Natural killer cell (primary cell): Measurements from ENCODE around the gene AKR1C1. TPM values are rescaled to one million over a fixed set of nuclear protein-coding genes. Genes with fewer than 3 reads are reported as not detected.
"Not testable (repeated sequence)": the region's sequence is repeated elsewhere in the genome, so short reads cannot be mapped to it uniquely, and the experiment has no call there.

Experiments
- ATAC-seq, 3 donors: fragments of 150-1000 bp in 2 of 3; fragments of 200-7000 bp in 1 of 3; cut with Tn5 transposase; 1 replicate in 1 of 3; 2 replicates in 2 of 3; pipeline ENCODE4 v1.10.0; 2021; ENCODE audit warnings: mild to moderate bottlenecking in 2 of 3, moderate library complexity in 2 of 3
- DNase-seq, 2 donors: peaks; one replicate each; pipeline versions ENCODE4 v3.0.0 to v3.0.0-alpha.2; 2013 to 2021; ENCODE audit warnings: mixed read lengths in 1 of 2
- H3K27ac ChIP-seq: one replicate; pipeline ENCODE4 v1.5.1; 2013; ENCODE audit warnings: mild to moderate bottlenecking, low read length
- H3K27me3 ChIP-seq: one replicate; pipeline ENCODE4 v1.6.1; 2013; ENCODE audit warnings: low read length; ENCODE audit not compliant: control insufficient read depth, insufficient read depth
- H3K36me3 ChIP-seq: one replicate; pipeline ENCODE4 v1.6.1; 2013; ENCODE audit warnings: low read length; ENCODE audit not compliant: control insufficient read depth, insufficient read depth
- H3K4me1 ChIP-seq: one replicate; pipeline ENCODE4 v1.6.1; 2013; ENCODE audit warnings: low read length; ENCODE audit not compliant: control insufficient read depth, insufficient read depth
- H3K4me3 ChIP-seq: one replicate; pipeline ENCODE4 v1.5.1; 2013; ENCODE audit warnings: low read length
- H3K9me3 ChIP-seq: one replicate; pipeline ENCODE4 v1.6.1; 2013; ENCODE audit warnings: low read length; ENCODE audit not compliant: control insufficient read depth, insufficient read depth
- H3K27ac Mint-ChIP-seq, 2 donors: one replicate each; pipeline ENCODE4 v1.8.0; 2022; ENCODE audit warnings: mild to moderate bottlenecking in 2 of 2, mixed read lengths in 2 of 2, moderate library complexity in 1 of 2
- H3K27me3 Mint-ChIP-seq, 2 donors: one replicate each; pipeline ENCODE4 v1.8.0; 2022; ENCODE audit warnings: low read depth in 2 of 2, mixed read lengths in 2 of 2
- H3K36me3 Mint-ChIP-seq: one replicate; pipeline ENCODE4 v1.8.0; 2022; ENCODE audit warnings: mixed read lengths
- H3K4me1 Mint-ChIP-seq, 2 donors: one replicate each; pipeline ENCODE4 v1.8.0; 2022; ENCODE audit warnings: mixed read lengths in 2 of 2
- H3K4me3 Mint-ChIP-seq: one replicate; pipeline ENCODE4 v1.8.0; 2022; ENCODE audit warnings: mild to moderate bottlenecking, moderate library complexity, mixed read lengths
- H3K9me3 Mint-ChIP-seq, 2 donors: one replicate each; pipeline ENCODE4 v1.8.0; 2022; ENCODE audit warnings: mixed read lengths in 2 of 2
- WGBS: methylation state at CpG from one replicate; pipeline ENCODE4 v1.1.7; 2013; ENCODE audit warnings: missing lambda C conversion rate; ENCODE audit not compliant: insufficient coverage; 5-methylcytosine and 5-hydroxymethylcytosine counted together
- intact Hi-C: fragments of 100-400 bp; cut with micrococcal nuclease; formaldehyde crosslinking; loops from one replicate; pipeline ENCODE4 v1.14.2; 2022
- total RNA-seq, 4 donors: library from RNA; stranded (reverse); fragments of 120-200 nt in 1 of 4; gene quantifications; one replicate each; pipeline versions ENCODE4 v1.2.3 to v1.2.4, GENCODE V29; 2013 to 2022
- TF ChIP-seq, protein P1 (sequence below): fragments of 200-600 bp; IDR thresholded peaks from one replicate; pipeline ENCODE4 v1.8.0; 2022; ENCODE audit warnings: antibody characterized with exemption

The AKR1C1 gene
- total RNA-seq, 3 donors from 2014 or later (not counting 1 experiment from before 2014, with no cell fraction given), result 0.16 to 0.93 (median 0.63) TPM

DNA sequence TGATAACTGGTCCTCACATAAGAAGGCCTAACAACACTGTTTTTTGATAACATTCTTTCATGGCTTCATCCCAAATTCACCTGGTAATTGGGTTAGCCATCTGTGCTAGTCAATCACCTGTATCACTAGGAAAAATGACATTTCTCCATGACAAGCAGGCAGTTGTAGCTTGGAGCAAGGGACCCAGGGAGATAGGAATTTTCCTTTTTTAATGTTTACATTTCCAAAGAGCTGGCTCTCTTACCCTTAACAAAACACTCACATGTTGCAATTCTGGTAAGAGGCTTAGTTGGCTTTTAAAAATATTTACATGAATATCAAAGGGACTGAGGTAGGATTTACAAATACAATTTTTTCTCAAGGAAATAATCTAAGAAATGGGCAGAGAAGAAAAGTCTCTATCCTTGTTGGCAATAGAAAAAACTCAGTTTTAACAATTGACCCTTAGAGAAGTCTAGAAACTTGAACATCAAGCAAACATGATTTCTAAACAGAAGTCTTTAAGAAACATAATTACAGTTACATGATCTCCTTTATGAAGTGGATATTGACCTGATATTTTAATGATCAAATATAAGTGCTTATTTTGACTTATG lies 16.1 kb upstream of the AKR1C1 start:
- ATAC-seq (no peak), DNase-seq (no peak)
- no peak overlapping the region for H3K4me3 ChIP-seq
- TF ChIP-seq, protein P1, sequence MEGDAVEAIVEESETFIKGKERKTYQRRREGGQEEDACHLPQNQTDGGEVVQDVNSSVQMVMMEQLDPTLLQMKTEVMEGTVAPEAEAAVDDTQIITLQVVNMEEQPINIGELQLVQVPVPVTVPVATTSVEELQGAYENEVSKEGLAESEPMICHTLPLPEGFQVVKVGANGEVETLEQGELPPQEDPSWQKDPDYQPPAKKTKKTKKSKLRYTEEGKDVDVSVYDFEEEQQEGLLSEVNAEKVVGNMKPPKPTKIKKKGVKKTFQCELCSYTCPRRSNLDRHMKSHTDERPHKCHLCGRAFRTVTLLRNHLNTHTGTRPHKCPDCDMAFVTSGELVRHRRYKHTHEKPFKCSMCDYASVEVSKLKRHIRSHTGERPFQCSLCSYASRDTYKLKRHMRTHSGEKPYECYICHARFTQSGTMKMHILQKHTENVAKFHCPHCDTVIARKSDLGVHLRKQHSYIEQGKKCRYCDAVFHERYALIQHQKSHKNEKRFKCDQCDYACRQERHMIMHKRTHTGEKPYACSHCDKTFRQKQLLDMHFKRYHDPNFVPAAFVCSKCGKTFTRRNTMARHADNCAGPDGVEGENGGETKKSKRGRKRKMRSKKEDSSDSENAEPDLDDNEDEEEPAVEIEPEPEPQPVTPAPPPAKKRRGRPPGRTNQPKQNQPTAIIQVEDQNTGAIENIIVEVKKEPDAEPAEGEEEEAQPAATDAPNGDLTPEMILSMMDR, result no peak
- no peaks in the 10 kb centered on the region for H3K27me3 ChIP-seq
- Mint-ChIP-seq H3K27ac (no peak overlapping the region), H3K36me3 (no peaks in the 10 kb centered on the region), H3K4me1 (no peaks in the 10 kb centered on the region), H3K4me3 (no peak overlapping the region), H3K27me3 (peaks cover under 1 to 14% of the 10 kb centered on the region in 2 donors), H3K9me3 (no peaks in the 10 kb centered on the region)
- no peaks in the 10 kb centered on the region for H3K9me3 ChIP-seq
- H3K4me1 ChIP-seq, result no peaks in the 10 kb centered on the region
- intact Hi-C loops, result no loop called here
- H3K36me3 ChIP-seq, result no peaks in the 10 kb centered on the region
- H3K27ac ChIP-seq, result no peak overlapping the region

DNA sequence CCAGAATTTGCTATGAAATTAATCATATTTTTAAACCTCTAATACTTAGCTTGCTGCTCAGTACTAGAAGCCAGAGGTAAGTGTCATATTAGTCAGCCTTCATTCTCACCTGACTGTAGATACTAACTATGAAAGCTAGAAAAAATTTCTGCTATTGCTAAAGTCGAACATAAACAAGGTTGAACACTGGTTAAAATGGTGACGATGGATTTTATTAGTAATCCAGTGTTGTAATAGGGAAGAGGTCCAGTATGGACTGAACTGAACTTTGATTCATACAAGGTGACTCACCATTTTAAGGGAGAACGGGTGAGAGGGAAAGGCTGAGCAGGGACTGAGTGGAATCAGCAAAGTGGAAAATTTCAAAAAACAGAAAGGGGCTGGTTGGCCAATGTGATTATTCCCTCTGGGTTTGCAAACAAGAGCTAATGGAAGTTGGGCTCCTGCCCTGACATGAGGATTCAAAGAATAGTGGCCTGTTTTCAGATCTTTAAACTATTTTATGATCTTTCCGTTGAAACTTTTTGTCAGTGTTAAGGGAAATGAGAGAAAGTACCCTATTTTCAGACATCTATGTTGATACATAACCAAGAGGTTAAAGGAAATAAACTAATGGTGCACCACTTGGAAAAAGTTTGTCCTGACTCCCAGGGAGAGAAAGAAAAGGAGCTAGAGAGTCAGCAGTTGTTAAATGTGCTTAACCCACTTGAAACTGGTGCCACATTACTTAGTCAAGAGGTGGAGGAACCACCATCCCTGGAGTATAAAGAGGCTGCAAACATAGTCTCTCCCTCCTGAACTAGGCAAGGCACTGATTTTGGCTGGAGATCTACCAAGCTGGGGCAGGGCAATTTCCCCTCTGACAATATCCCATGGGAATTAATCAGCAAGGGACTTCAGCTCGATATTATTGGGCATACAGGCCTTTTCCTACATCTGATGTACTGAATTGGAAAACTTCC lies 15.3 kb upstream of the AKR1C1 start:
- 71% methylated on average over 4 of the region's 5 CpGs for WGBS
- Histone ChIP-seq H3K36me3 (no peaks in the 10 kb centered on the region), H3K4me3 (no peak overlapping the region), H3K27ac (no peak overlapping the region), H3K27me3 (no peaks in the 10 kb centered on the region), H3K9me3 (no peaks in the 10 kb centered on the region), H3K4me1 (no peaks in the 10 kb centered on the region)
- Mint-ChIP-seq H3K36me3 (no peaks in the 10 kb centered on the region), H3K4me3 (no peak overlapping the region), H3K9me3 (no peaks in the 10 kb centered on the region), H3K4me1 (no peaks in the 10 kb centered on the region), H3K27ac (no peak overlapping the region), H3K27me3 (peaks cover 2 to 14% of the 10 kb centered on the region in 2 donors)
- TF ChIP-seq, protein P1, result no peak
- intact Hi-C loops, result no loop called here
- DNase-seq (no peak), ATAC-seq (no peak)

DNA sequence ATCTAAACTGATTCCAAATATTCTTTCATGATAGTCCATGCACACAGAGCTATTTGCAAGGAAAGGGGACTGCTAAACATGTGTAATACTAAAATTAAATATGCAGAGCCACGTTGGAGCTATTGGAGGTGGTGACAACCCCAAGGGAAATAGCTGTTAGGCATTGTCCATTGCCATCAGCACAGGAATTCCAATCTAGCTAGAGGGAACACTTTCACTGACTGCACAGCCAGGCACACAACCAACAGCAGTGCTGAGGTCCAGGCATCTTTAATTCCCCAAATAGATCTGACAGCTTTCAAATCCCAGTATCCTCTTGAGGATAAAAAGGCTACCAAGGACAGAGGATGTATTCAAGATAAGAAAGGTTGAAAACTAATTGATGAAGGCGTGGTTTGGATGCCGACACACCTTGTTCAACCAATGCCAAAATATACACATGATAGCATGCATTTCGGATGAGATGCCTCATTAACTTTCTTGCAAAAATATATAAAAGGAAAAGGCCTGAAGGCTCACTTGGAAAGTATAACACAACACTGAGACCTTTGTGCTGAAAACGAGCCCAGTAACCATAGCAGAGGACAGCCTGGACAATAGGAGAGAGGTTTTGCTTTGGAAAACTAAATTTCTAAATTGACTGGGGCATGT lies 11.6 kb upstream of the AKR1C1 start:
- H3K27me3 Mint-ChIP-seq, result peaks cover 2 to 27% of the 10 kb centered on the region in 2 donors
- H3K4me3 ChIP-seq, DNase-seq, H3K4me1 ChIP-seq, H3K4me1 Mint-ChIP-seq, H3K9me3 ChIP-seq, H3K36me3 Mint-ChIP-seq, H3K9me3 Mint-ChIP-seq, ATAC-seq, H3K4me3 Mint-ChIP-seq, H3K27ac ChIP-seq, H3K36me3 ChIP-seq, intact Hi-C loops, H3K27ac Mint-ChIP-seq, H3K27me3 ChIP-seq: not testable (repeated sequence)
- 56% methylated on average over 2 of the region's 5 CpGs for WGBS

DNA sequence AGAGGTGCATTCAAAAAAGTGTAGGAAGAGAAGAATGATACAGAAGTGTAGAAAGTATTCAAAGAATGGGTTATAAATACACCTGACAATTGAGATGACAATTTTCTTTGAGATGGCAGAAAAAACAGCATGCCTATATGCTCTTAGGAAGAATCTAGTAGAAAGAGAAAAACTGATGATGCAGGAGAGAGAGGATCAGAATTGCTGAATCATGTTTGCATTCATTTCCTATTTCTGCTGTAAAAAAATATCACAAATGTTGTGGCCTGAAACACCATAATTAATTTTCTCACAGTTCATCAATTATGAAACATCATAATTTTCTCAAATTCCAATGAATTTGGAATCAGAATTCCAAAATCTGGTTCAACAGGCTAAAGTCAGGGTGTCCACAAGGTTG lies 9.8 kb upstream of the AKR1C1 start:
- intact Hi-C loops, result no loop called here
- H3K27me3 ChIP-seq, result no peaks in the 10 kb centered on the region
- no peaks in the 10 kb centered on the region for H3K36me3 ChIP-seq
- H3K27ac Mint-ChIP-seq, result no peak overlapping the region
- no peak for ATAC-seq
- TF ChIP-seq, protein P1, result no peak
- H3K4me3 Mint-ChIP-seq, result no peak overlapping the region
- H3K36me3 Mint-ChIP-seq, result no peaks in the 10 kb centered on the region
- no peaks in the 10 kb centered on the region for H3K9me3 Mint-ChIP-seq
- H3K9me3 ChIP-seq, result no peaks in the 10 kb centered on the region
- H3K4me3 ChIP-seq, result no peak overlapping the region
- H3K27ac ChIP-seq, result no peak overlapping the region
- H3K4me1 Mint-ChIP-seq, result no peaks in the 10 kb centered on the region
- H3K27me3 Mint-ChIP-seq, result peaks cover 2 to 20% of the 10 kb centered on the region in 2 donors
- no peaks in the 10 kb centered on the region for H3K4me1 ChIP-seq
- DNase-seq, result no peak

DNA sequence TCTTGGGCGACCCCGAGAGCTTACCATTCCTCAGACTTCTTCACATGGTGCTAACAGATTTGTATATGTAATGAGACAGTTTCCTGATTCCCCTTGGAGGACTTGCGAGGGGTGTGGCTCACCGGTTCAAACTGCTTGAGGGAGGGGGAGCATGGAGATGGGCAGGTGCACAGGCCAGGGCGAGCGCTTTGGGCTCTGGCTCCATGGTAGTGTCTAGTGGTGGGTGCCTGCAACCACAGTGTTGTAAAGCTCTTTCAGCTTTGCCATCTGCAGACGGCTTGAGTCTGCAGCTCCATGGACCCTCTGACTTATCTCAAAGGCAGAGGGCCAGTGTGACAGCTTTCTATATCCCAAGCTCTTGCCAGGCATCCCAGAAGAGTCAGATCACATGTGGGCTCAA lies 7.1 kb upstream of the AKR1C1 start:
- H3K9me3 Mint-ChIP-seq, H3K4me3 Mint-ChIP-seq, H3K4me3 ChIP-seq, H3K27ac ChIP-seq, DNase-seq, H3K9me3 ChIP-seq, H3K4me1 Mint-ChIP-seq, H3K4me1 ChIP-seq, intact Hi-C loops, H3K36me3 Mint-ChIP-seq, H3K27ac Mint-ChIP-seq, ATAC-seq, H3K36me3 ChIP-seq, H3K27me3 ChIP-seq: not testable (repeated sequence)
- H3K27me3 Mint-ChIP-seq, result peaks cover 2 to 14% of the 10 kb centered on the region in 2 donors
- no CpG with 5 or more reads among the region's 7 CpGs for WGBS
